GM18502 (cell line): ENCODE measurements around the gene GFRA1.

Experiments used
- ATAC-seq: cut with Tn5 transposase; IDR thresholded peaks from one replicate; pipeline ENCODE4 v1.9.1; 2021; ENCODE audit warnings: mild to moderate bottlenecking; ENCODE audit not compliant: unreplicated experiment, poor library complexity

The GFRA1 gene

DNA sequence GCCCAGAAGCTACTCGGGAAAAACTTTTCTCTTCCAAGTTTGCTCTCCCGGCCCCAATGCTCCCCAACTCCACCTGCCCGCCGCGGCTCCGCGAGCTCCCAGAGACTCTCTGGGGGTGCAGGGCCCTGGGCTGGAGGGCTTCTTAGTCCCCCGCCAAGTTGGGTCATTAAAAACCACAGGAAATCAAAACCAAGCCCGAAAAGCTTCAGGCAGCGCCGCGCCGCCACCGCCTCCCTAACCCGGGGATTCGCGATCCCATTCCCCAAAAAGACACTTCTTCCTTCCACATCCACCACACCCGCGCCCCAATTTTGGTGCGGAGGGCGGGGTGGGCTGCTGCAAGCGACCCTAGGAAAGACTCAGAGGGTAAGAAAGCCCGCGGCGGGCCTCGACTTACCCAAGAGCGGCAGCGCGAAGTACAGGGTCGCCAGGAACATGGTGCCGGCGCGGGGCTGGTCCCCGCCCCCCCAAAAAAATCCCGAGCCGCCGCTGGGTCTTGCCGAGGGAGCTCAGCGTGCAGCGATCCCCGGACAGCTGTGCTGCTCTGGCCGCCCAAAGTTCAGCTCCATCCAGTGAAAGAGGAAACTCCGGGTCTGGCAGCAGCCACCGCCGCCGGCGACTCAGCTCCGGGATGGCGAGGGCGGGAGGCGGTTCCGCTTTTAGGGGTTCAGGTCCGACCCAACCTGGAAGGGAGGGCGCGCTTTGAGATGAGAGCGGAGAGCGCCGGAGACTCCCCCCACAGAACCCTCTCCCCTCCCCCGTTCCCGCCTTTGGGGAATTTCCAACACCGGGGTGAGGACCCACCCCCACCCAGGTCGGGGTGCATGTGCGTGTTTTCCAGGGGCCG lies 1.2 kb downstream of the GFRA1 start:
- no peak for ATAC-seq

DNA sequence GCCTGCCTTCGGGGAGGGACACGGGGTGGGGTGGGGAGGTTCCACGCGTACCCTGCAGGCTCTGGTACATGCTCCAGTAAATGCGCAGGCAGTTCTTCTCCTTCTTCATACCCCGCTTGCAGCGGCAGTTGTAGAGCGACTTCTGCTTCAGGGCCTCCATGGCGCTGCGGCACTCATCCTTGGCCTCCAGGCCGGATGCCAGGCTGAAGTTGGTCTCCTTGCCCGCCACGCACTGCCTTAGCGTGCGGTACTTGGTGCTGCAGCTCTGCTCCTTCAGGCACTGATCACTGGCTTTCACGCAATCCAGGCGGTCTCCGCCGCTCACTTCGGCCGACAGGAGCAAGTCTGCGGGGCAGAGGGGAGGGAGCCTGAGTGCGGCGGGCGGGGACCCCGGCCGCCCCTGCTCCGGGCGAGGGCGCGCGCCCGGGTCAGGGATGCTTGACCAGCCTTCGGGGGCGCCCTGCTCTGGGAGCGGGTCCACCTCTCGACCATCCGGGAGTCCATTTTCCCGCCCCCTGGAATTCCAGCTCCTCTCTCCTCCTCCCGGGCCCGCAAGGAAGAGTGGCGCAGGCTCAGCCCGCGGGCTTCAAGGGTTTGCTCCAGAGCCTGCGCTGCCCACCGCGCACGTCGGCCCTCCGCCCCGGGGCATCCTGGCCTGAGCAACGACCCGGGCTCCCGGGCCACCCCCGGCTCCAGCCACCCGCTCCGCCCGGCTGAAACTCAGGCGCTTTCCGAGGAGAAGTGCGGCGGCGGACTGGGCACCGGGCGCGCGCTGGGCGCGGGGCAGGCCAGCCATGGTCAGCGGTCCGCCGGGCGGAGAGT lies 2.0 kb downstream of the GFRA1 start:
- no peak for ATAC-seq

GRCh38 chr10:116270126-116270770 lies 2.8 kb downstream of the GFRA1 start:
- ATAC-seq = no peak

- ATAC-seq = no peak
Measured at GRCh38 chr10:116269619-116270018, 3.4 kb downstream of the GFRA1 start.

DNA sequence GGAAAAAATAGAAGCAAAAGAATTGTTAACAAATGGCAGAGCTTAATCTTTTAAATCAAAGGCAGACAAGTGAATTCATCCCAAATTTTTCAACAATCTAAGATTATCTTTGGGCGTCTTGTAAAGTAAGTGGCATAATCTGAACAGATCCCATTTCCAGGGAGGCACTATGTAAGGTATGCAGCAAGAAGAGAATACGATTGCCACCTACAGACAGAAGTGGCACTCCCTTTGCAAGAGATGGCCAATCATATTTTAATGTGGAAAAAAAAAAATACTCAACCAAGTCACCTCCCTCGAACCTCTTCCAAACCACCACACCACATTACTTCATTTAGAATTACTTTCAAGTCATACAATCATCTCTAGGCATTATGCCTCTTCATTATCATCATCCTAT lies 4.0 kb downstream of the GFRA1 start:
- no peak for ATAC-seq

- ATAC-seq = no peak
Measured at GRCh38 chr10:116265686-116266085, 7.3 kb downstream of the GFRA1 start.

GRCh38 chr10:116263870-116264655 lies 8.9 kb downstream of the GFRA1 start:
- no peak for ATAC-seq

DNA sequence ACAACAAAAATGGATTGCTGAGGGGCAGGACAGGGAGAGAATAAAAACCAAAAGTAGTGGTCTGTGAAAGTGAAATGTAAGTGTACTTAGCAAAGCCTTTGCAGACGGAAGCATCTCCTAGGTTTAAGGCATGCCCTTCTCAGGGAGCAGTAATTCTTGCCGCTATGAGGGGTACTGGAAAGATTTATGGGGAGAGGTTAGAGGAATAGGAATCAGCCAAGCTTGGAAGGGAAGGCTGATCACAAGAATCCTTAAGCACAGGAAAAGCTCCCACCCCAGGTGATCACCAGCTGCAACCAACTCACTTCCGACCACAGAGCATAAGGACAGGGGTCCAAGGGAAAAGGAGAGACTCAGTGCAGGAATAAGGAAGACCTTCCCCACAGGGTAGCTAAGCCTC lies 10.3 kb downstream of the GFRA1 start:
- ATAC-seq = no peak

DNA sequence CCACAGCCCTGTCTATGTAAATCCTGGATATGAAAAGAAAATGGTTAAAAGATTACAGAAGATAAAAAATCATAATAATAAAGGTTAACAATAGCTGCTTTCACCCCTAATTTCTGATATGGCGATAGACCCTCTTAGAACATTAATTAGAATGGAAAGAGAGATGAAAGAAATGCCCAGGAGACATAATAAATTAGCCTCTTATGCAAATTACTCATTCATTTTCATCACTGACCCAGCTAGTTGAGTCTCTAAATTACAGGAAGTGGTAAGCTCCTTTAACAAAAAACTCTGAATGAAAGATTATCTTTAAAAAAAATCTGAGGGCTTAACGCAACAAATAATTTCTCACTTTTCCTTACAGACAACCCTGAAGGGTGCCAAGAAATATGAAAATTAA lies 12.4 kb downstream of the GFRA1 start:
- ATAC-seq = no peak

DNA sequence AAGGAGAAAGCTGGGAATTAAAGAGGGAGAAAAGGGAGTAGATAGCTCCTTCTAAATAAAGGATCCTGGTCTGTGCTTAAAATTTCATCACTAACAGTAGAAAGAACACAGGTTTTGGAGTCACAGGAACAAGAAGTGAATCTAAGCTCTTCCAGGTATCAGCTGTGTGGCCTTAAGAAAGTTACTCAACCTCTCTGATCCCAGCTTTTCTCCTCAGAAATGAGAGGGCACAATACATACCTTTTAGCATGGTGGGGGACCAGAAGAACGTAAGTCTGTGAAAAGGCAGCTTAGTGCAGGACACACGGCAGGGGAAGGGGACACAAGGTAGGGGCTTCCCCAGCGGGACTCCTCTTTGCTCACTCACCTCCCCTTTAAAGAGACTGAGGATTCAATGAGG lies 13.4 kb downstream of the GFRA1 start:
- ATAC-seq = no peak

DNA sequence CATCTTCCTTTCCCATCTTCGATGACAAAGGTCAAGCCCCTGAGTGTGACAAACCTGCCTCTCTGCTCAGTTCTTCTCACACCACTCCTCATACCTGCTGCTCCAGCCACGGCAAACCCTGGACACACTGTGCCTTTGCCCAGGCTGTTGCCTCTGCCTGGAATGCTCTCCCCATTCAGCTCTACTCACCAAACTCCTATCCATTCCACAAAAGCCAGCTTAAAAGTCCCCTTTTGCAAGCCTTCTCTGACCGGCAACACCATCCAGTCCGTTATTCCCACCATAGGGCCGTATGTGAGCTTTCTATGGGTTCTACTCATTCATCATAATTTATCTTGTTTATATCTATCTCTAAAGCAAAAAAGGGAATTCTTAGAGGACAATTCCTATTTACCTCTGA lies 15.2 kb downstream of the GFRA1 start:
- ATAC-seq = no peak

DNA sequence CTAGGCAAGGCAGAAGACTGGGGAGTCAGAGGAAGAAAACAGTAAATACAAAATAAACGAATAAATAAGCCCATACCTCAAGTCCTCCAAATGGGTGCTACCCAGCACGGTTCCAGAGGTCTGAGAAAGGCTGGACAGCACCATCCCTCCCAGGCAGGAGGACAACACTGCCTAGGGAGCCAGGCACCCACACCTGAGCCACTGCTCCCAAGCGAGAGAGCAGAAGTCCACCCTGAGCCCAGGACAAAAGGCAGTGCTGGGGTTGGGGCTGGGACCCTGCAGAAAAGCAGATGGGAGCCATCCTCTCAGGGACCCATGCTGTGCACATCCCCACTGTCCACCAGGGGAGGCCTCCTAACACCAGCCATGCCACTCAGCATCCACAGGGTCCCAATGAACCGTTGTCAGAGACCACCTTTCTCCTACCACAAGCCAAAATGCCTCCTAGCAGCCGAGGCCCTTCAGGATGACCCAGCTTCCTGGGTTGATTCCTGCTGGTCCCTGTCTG lies 16.2 kb downstream of the GFRA1 start:
- no peak for ATAC-seq

- no peak for ATAC-seq
Measured at GRCh38 chr10:116255886-116256751, 16.9 kb downstream of the GFRA1 start.

DNA sequence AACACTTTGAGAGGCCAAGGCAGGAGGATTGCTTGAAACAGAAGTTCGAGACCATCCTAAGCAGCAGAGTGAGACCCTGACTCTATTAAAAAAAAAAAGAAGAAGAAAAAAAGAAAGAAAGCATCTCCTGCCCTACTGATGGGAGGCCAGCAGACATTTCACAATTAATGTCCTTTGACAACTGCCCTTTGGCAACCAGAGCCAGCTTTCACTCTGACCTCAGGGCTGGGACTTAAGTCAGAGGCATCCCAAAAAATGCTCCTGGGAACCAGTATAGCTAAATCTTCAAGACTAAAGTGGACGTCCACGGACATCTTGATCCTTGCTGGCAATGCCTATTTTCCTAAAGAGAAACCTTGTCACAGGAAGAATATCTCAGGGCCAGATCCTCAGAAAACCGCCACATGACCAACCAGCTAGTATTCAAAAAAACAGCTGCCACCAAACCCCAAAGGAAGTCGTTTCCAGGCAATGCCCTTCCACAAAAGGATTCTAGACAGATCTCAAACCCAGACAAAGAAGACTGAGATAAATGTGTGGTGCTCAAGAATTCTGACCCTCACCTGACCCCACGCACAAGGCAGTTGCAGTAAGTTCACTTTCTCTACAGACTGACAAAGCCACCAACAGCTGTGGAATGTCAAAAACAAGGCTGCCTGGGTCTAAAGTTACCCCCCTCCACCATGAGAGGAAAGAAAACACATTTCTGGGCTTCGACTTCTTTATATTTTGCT lies 18.4 kb downstream of the GFRA1 start:
- no peak for ATAC-seq

DNA sequence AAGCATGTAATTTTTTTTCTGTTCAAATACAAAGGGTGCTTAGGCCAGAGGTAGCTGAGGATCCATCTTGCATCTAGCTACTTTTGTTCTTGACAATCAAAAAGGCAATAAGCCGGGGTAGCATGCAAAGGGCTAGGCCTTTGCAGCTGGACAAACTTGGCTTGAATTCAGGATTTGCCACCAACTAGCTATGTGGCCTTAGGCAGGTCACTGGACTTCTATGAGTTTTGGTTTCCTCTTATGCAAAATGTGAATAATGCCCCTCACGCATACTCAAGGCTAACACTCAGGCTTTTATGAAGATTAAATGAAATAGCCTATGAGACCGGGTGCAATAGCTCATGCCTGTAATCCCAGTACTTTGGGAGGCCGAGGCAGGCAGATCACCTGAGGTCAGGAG lies 19.3 kb downstream of the GFRA1 start:
- ATAC-seq = no peak

GRCh38 chr10:116251602-116252395 lies 21.2 kb downstream of the GFRA1 start:
- no peak for ATAC-seq

DNA sequence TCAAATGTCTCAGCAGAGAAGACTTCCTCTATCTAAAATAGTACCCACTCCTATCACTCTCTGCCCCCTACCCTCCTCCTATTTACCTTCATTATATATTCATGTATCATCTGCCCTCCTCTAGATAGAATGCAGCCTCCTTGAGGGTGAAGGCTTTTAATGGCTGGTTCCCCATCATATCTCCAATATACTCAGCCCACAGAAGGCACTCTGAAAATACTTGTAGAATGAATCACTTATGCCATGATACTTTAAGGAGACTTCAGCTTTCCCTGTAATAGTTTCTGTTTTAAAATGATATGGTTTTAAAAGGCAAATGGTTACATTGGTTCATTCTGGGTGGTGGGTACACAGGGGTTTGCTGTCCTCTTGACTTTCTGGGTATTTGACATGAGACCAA lies 25.3 kb downstream of the GFRA1 start:
- ATAC-seq = no peak

GRCh38 chr10:116246263-116246662 lies 26.7 kb downstream of the GFRA1 start:
- ATAC-seq = no peak
